Coronary artery (tissue), 2 donors: ENCODE data around the gene ST6GALNAC2.
A peak's percentile ranks its signal among the peaks of the same experiment; 100 is the strongest.

ENCODE experiments used
- DNase-seq: peaks from one replicate; pipeline ENCODE4 v3.0.0-alpha.2; 2017; ENCODE audit warnings: low spot score
- H3K27ac ChIP-seq, 2 donors: fragments of 200-600 bp; sonication (generic); one replicate each; pipeline ENCODE4 v1.5.1; 2016 to 2019
- H3K4me3 ChIP-seq: fragments of 200-600 bp; sonication (generic); 2 replicates; pipeline ENCODE4 v1.5.1; 2016; ENCODE audit warnings: mild to moderate bottlenecking, moderate library complexity
- TF ChIP-seq, protein P1 (sequence below): fragments of 200-600 bp; sonication (generic); IDR thresholded peaks from one replicate; pipeline ENCODE4 v1.5.1; 2019; ENCODE audit warnings: antibody characterized with exemption

The ST6GALNAC2 gene

DNA sequence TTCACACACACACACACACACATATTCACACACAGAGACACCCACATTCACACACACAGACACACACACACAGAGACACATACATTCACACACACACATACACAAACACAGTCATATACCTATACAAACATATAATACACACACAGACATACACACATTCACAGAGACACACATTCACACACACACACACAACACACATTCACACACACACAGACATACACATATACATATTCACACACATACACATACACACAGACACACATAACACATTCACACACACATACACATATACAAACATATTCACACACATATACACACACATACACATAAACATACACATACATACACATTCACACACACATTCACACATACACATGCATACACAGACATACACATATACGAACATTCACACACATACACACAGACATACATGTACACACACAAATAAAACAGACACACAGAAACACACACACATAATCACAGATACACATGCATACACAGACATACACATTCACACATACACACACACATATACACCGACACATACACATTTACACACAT, 37.9 kb downstream of the ST6GALNAC2 start:
- Histone ChIP-seq H3K27ac (no peak overlapping the region), H3K4me3 (no peak overlapping the region)
- TF ChIP-seq, protein P1, sequence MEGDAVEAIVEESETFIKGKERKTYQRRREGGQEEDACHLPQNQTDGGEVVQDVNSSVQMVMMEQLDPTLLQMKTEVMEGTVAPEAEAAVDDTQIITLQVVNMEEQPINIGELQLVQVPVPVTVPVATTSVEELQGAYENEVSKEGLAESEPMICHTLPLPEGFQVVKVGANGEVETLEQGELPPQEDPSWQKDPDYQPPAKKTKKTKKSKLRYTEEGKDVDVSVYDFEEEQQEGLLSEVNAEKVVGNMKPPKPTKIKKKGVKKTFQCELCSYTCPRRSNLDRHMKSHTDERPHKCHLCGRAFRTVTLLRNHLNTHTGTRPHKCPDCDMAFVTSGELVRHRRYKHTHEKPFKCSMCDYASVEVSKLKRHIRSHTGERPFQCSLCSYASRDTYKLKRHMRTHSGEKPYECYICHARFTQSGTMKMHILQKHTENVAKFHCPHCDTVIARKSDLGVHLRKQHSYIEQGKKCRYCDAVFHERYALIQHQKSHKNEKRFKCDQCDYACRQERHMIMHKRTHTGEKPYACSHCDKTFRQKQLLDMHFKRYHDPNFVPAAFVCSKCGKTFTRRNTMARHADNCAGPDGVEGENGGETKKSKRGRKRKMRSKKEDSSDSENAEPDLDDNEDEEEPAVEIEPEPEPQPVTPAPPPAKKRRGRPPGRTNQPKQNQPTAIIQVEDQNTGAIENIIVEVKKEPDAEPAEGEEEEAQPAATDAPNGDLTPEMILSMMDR: no peak
- no peak for DNase-seq

DNA sequence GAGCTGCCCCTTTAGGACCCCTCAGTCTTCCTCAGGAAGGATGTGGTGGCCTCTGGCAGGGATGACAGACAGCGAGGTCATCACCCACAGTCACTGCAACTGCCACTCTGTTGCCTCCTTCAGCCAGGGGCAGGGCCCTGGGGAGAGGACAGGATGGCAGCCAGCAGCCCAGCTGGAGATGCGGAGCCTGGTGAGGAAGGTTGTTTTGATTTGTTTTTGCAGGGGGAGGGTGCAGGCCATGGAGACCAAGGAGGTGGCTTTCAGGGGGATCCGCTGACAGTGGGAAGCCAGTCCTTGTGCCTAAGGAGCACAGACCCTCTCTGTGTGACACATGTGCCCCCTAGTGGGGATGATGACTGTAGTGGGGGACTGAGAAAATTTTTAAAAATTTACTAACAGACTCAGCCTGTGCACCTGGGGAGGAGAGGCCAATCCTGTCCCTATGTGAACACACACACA, 38.4 kb downstream of the ST6GALNAC2 start:
- H3K27ac ChIP-seq: no peak overlapping the region
- DNase-seq: peak; percentile 76
- TF ChIP-seq, protein P1: peak; percentile 54
- H3K4me3 ChIP-seq: no peak overlapping the region

DNA sequence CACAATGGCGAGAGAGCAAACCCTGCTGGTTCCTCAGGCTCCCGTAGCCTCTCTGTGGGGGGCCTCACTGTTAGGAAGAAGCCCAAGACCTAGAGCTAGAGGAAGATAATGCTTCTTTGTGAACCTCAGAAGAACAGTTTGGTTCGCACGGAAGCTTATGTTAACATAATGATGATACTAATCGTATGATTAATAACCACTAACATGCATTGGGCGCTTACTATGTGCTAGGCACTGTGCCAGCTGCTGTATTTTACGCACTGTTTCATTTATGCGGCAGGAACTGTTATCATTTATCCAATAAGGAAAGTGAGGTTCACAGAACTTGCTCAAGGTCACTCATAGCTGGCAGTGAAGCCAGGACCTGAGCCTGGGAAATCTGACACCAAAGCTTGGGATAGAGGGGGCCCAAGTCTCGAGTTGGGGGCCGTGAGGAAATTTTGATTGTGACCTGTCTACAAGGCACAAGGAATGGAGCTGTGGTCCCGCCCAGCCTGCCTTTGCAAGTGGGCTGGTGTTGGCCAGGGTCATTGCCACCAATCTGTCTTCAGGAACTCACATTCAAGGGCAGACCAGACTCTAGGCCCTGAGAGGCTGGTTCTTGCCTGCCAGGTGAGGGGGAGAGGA, 39.0 kb downstream of the ST6GALNAC2 start:
- DNase-seq: no peak
- H3K27ac ChIP-seq: no peak overlapping the region
- TF ChIP-seq, protein P1: no peak

DNA sequence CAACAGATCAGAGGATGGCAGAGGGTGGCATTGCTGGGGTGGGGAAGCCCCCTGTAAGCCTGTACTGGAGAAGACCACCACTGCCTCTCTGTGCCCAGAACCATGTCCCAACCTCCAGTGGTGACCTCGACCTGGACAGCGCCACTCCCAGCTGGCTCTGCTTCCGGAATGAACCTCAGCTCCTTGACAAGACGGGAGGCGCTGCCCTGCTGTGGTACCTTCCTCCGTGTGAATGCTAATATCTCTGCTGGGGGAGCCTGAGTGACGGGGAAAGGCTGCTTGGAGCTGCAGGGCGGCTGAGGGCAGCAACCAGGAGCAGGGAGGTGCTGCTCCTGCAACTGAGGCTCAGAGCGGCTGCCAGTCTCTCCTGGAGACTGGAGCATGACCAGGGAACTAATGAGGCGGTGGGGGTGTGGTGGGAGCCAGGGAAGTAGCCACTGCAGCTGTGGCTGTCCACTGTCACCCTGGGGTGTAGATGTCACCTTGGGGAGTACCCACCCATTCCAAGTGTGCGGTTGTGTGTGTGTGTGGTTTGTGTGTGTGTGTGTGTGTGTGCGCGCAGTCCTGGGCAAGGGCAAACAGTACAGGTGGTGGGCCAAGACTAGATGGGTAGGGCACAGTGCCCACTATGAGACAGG, 39.6 kb downstream of the ST6GALNAC2 start:
- no peak overlapping the region for H3K27ac ChIP-seq
- no peak overlapping the region for H3K4me3 ChIP-seq
- TF ChIP-seq, protein P1: no peak
- no peak for DNase-seq

More for the DNA sequence above, 39.0 kb downstream of the ST6GALNAC2 start:
- H3K4me3 ChIP-seq: no peak overlapping the region

DNA sequence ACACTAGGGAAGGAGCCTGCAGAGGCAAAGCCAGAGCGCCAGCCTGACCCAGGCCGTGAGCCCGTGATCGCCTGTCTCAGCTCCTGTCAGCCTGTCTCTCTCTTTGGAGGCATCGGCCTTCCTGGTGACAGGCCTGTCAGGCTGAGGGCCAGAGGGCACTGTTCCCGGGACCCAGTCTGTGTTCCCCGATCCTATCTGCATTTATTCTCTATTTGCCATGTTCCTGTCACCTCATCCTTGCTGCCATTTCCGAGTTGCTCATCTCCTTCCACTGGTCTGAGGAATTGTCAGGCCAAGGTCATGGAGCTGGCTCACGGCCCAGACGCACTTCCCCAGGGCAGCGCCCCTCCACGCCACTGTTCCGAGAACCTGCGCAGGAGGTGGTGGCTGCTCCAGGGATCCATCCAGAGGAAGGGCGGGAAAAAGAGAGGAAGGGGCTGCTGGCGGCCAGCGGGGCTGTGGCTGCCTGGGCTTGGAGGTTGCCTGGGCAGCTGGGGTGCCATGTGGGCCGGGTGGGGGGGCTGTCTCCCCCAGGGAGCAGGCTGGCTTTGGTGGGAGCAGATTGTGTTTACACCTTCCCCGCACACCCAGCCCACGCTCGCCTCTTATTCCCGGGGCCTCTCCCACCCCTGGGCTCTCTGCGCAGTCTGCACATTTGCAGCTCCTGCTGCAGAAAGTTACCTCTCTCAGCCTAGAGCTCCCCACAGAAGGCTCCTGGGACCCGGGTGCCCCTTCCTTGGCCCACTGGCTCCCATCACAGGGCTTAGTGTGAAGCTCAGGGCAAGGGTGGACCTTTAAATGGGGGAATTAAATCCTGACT, 40.9 kb downstream of the ST6GALNAC2 start:
- no peak for DNase-seq
- Histone ChIP-seq H3K4me3 (peak overlapping the region; percentile 1), H3K27ac (peak overlapping the region in 1 of 2 donors; percentile 52)
- TF ChIP-seq, protein P1: no peak

DNA sequence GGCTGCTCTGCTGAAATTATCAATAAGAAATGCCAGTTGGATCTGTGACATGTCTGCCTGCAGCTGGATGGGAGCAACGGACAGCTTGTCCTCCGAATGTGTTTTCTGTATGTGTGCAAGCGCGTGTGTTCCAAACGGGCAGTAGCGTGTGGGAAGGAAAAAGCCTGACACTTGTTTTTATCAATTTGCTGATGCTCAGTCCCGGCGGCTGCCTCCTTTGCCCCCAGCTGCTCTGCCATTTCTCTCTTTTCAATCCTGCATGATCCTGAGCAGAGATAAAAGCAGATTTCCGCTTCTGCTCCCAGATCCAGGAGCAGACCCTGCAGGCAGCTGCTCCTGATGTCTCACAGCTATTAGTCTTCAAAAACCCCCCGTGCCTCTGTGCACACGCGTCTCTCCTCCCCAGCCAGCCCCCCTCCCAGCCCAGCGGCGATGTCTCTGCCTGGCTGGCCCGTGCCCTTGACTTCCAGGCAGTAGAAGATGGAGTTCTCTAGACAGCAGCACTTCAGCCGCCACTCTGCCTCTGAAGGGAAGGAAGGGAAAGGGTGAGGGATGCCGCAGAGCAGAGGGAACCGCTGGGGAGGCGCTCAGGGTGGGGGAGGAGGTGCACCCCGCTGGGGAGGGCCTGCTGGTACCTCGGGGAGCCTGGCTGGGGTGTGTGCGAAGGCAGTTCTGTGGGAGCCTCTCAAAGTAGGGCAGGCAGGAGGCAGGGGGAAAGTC, 41.7 kb downstream of the ST6GALNAC2 start:
- no peak for DNase-seq
- peak overlapping the region in 1 of 2 donors; percentile 52 for H3K27ac ChIP-seq
- peak overlapping the region; percentile 1 for H3K4me3 ChIP-seq
- TF ChIP-seq, protein P1: no peak
